VCaP (cell line): Measurements from ENCODE around the gene THOP1.

ENCODE experiments used
- H3K27ac ChIP-seq: fragments of 450-650 bp; 2 replicates; pipeline ENCODE4 v1.5.1; 2017
- TF ChIP-seq, protein P1 (sequence below): fragments of 450-650 bp; conservative IDR thresholded peaks from 2 replicates; pipeline ENCODE4 v1.5.1; 2017; ENCODE audit warnings: mild to moderate bottlenecking, moderate library complexity

THOP1 gene

DNA sequence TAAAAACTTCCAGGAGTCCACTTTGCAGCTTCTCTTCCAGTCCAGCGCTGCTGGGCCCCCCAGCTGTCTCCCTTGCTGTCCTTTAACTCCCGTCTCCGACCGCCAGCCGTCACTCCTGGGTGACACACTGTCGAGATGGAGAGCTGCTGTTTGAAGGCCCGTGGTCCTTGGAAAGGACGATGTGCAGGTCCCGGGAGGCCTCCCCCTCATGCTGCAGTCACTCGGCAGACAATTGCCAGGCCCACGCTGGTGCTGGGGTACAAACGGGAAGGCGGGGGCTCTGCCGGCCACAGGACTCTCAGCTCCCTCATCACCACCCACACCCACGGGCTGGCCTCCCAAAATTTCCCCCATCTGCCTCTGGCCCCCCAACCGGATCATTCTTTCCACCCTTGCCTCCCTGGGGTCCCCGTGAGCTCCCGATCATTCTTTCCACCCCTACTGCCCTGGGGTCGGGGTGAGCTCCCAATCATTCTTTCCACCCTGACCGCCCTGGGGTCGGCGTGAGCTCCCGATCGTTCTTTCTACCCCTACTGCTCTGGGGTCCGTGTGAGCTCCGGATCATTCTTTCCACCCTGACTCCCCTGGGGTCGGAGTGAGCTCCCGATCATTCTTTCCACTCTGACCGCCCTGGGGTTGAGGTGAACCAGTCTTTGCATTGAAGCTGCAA is 18.3 kb downstream of the THOP1 start:
- TF ChIP-seq, protein P1, sequence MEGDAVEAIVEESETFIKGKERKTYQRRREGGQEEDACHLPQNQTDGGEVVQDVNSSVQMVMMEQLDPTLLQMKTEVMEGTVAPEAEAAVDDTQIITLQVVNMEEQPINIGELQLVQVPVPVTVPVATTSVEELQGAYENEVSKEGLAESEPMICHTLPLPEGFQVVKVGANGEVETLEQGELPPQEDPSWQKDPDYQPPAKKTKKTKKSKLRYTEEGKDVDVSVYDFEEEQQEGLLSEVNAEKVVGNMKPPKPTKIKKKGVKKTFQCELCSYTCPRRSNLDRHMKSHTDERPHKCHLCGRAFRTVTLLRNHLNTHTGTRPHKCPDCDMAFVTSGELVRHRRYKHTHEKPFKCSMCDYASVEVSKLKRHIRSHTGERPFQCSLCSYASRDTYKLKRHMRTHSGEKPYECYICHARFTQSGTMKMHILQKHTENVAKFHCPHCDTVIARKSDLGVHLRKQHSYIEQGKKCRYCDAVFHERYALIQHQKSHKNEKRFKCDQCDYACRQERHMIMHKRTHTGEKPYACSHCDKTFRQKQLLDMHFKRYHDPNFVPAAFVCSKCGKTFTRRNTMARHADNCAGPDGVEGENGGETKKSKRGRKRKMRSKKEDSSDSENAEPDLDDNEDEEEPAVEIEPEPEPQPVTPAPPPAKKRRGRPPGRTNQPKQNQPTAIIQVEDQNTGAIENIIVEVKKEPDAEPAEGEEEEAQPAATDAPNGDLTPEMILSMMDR = no peak
- H3K27ac ChIP-seq = no peak overlapping the region

GRCh38 chr19:2804156-2805004 is 19.1 kb downstream of the THOP1 start:
- TF ChIP-seq, protein P1 = no peak
- H3K27ac ChIP-seq = no peak overlapping the region

DNA sequence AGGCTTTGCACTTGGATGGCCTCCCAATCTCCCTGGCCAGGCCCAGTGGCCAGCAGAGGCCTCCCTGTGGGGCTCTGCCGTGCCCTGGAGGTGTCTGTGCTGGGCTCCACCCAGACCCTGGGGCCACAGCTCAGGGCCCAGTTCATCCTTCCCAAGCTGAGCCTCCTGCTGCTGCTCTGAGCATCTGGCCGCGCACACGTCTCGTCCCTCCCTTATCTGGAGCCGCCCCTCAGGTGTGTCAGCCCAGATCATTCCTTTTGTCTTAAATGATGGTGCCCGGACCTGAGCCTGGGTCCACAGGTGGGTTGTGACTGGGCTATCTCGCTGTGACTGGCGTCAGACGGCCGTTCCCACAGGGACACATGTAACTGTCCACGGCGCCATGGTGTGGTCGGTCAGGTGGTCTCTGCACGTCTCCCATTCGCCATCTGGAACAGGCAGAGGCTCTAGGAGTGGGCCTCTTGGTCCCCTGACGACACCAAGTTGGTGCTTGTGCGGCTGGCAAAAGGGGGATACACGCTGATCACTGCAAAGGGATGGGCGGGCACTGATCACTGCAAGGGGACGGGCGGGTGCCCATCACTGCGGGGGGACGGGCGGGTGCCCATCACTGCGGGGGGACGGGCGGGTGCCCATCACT is 20.1 kb downstream of the THOP1 start:
- TF ChIP-seq, protein P1 = no peak
- no peak overlapping the region for H3K27ac ChIP-seq

DNA sequence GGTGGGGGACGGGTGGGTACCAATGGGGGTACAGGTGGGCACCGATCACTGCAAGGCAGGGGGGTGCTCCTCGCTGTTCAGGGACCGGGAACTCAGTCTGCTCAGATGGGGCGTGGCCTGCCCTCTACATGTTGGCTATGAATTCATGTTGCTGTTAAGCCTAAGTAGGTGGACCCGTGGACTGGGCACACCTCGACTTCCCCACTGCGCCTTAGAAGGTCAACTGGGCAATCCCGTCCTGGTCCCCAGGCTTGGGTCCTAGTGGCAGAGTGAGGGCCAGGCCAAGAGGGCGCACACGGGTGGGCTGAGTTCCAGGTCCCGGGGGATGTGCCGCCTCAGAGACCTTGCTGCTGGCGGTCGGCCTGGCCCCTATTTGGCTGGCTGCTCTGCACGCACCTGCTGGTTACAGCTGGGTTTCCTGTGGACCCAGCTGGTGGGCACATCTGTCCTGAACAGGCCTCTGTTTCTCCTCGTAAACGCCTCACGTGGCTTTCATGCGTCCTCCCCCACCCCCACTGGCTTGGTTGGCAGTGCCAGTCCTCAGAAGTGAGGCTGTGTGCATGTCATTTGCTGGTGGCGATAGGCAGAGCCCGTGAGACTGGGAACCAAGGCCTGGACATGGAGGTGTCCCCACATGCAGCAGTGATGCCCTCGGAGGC is 20.8 kb downstream of the THOP1 start:
- TF ChIP-seq, protein P1 = no peak
- no peak overlapping the region for H3K27ac ChIP-seq

GRCh38 chr19:2806736-2807378 is 21.6 kb downstream of the THOP1 start:
- H3K27ac ChIP-seq = no peak overlapping the region

DNA sequence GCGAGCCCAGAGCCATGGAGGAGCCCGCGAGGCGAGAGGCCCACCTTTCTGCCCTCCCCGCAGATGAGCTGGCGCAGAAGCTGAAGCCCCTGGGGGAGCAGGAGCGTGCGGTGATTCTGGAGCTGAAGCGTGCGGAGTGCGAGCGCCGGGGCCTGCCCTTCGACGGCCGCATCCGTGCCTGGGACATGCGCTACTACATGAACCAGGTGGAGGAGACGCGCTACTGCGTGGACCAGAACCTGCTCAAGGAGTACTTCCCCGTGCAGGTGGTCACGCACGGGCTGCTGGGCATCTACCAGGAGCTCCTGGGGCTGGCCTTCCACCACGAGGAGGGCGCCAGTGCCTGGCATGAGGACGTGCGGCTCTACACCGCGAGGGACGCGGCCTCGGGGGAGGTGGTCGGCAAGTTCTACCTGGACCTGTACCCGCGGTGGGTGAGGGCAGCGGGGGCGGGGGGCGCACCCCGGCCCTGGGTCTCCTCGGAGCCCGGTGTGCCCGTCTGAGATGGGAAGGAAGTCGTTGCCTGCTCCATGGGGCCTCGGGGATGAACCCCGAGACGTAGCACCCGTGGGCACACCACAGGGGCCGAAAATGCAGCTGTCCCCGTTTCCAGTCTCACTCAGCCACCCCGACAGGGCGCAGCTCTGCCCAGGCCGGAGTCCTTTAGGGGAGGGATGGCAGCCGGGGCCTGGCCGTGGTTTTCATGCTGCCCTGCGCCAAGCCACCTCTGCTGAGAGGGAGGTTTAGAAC is 22.3 kb downstream of the THOP1 start:
- no peak overlapping the region for H3K27ac ChIP-seq
- TF ChIP-seq, protein P1 = no peak

More at GRCh38 chr19:2806736-2807378, 21.6 kb downstream of the THOP1 start:
- TF ChIP-seq, protein P1 = no peak
